Panc1 (cell line): ENCODE data around the gene MCF2L2. TPM values are rescaled to one million over a fixed set of nuclear protein-coding genes. Genes with fewer than 3 reads are reported as not detected.

ENCODE experiments used
- ATAC-seq: fragments of 200-7000 bp; cut with Tn5 transposase; 2 replicates; pipeline ENCODE4 v1.9.1; 2020; ENCODE audit warnings: mild to moderate bottlenecking, moderate library complexity
- BruUV-seq: library from RNA; stranded (reverse); fragments of 400-500 nt; replicated peaks from 2 replicates; lab custom pipeline; 2021; lab: Mats Ljungman, UMichigan
- CTCF ChIA-PET: fragments of 300-600 bp; sonication (Branson Sonifier 250); formaldehyde crosslinking; loops from one replicate; lab custom pipeline; 2022; ENCODE audit warnings: antibody characterized with exemption; lab: Charles Lee
- POLR2A ChIA-PET: fragments of 300-600 bp; sonication (Branson Sonifier 250); formaldehyde crosslinking; loops from one replicate; lab custom pipeline; 2022; ENCODE audit warnings: antibody characterized with exemption; lab: Charles Lee
- DNase-seq: peaks from one replicate; pipeline ENCODE4 v3.0.0-alpha.2; 2010; ENCODE audit warnings: low read depth, low spot score
- H3K27ac ChIP-seq: 2 replicates; pipeline ENCODE4 v1.5.1; 2011; ENCODE audit warnings: mild to moderate bottlenecking, low read length, inconsistent platforms
- H3K27me3 ChIP-seq: fragments of 200-500 bp; sonication (Bioruptor generic); 2 replicates; pipeline ENCODE4 v1.6.0; 2014; ENCODE audit warnings: low read length, inconsistent platforms; ENCODE audit not compliant: control insufficient read depth, insufficient read depth
- H3K36me3 ChIP-seq: fragments of 200-500 bp; sonication (Bioruptor generic); 2 replicates; pipeline ENCODE4 v1.5.1; 2014; ENCODE audit warnings: inconsistent platforms, mild to moderate bottlenecking, low read length, moderate library complexity; ENCODE audit not compliant: control insufficient read depth, insufficient read depth
- H3K4me1 ChIP-seq: 2 replicates; pipeline ENCODE4 v1.5.1; 2011; ENCODE audit warnings: inconsistent platforms, mild to moderate bottlenecking, low read length, moderate library complexity; ENCODE audit not compliant: control insufficient read depth, insufficient read depth
- H3K4me3 ChIP-seq, 2 experiments: 2 replicates each; pipeline ENCODE4 v1.5.1; 2011 to 2012; ENCODE audit warnings: low read depth in 2 of 2, low read length in 2 of 2, mild to moderate bottlenecking in 2 of 2, inconsistent platforms in 1 of 2, moderate library complexity in 1 of 2
- H3K9me3 ChIP-seq: fragments of 200-500 bp; sonication (Bioruptor generic); 2 replicates; pipeline ENCODE4 v1.5.1; 2014; ENCODE audit warnings: low read depth, mild to moderate bottlenecking, inconsistent platforms, low read length, moderate library complexity; ENCODE audit not compliant: control insufficient read depth, insufficient read depth
- CTCF ChIP-seq: fragments of 450-650 bp; IDR thresholded peaks from 2 replicates; pipeline ENCODE4 v1.5.1; 2017; ENCODE audit warnings: mild to moderate bottlenecking
- POLR2AphosphoS5 ChIP-seq: IDR thresholded peaks from 2 replicates; pipeline ENCODE4 v1.6.1; 2012; ENCODE audit warnings: mild to moderate bottlenecking, low read depth, low read length, moderate library complexity
- REST ChIP-seq, 2 experiments: IDR thresholded peaks; 2 replicates each; pipeline ENCODE4 v1.6.1; 2011 to 2012; ENCODE audit warnings: low read depth in 2 of 2, control low read depth in 1 of 2, low read length in 1 of 2, mild to moderate bottlenecking in 1 of 2, moderate library complexity in 1 of 2; ENCODE audit not compliant: insufficient read depth in 1 of 2
- SIN3A ChIP-seq: IDR thresholded peaks from 2 replicates; pipeline ENCODE4 v1.6.1; 2012; ENCODE audit warnings: low read depth, mild to moderate bottlenecking, low read length, moderate library complexity, borderline replicate concordance; ENCODE audit not compliant: insufficient read depth
- TCF7L2 ChIP-seq: IDR thresholded peaks from 2 replicates; pipeline ENCODE4 v1.6.1; 2011; ENCODE audit warnings: mild to moderate bottlenecking, low read depth, low read length, inconsistent platforms
- in situ Hi-C: cut with HindIII; loops from 2 replicates; pipeline ENCODE4 v1.10.0; 2016; ENCODE audit warnings: low sequenced_read_pairs, low pct_unique_long_range_greater_than_20kb
- intact Hi-C: fragments of 100-400 bp; cut with micrococcal nuclease; formaldehyde crosslinking; loops from one replicate; pipeline ENCODE4 v1.10.0; 2022; ENCODE audit not compliant: unreplicated experiment
- total RNA-seq: library from RNA; stranded (reverse); gene quantifications from one replicate; pipeline ENCODE4 v1.2.1, GENCODE V29; 2021; ENCODE audit not compliant: unreplicated experiment

The MCF2L2 gene
- total RNA-seq, 1 experiment from 2014 or later: 1.0 TPM

GRCh38 chr3:183411216-183411922 is 17.1 kb downstream of the MCF2L2 start:
- peaks cover 3% of the 10 kb centered on the region; the same call in 1 of the 2 replicates for H3K4me1 ChIP-seq
- DNase-seq (no peak), ATAC-seq (no peak)
- no TSS peak for BruUV-seq
- in situ Hi-C loops: no loop called here
- no peak for TF ChIP-seq CTCF
- no peak for TF ChIP-seq SIN3A
- no peak for TF ChIP-seq POLR2AphosphoS5
- no peak for TF ChIP-seq TCF7L2
- TF ChIP-seq REST (IDR thresholded peaks at IDR 0.05; ENCODE audit: insufficient read depth in 1 of 2, low read depth in 2 of 2, low read length in 1 of 2): no peak
- no peaks in the 10 kb centered on the region; the same call in 1 of the 2 replicates for H3K27me3 ChIP-seq
- no peaks in the 10 kb centered on the region for H3K36me3 ChIP-seq
- H3K27ac ChIP-seq: no peak overlapping the region
- no peaks in the 10 kb centered on the region for H3K9me3 ChIP-seq
- ChIA-PET CTCF (interaction anchor here (0.6 kb wide), 2 partner anchors 134 to 356 kb away, joined by 3 to 4 read pairs; no protein-coding TSS in a partner anchor), POLR2A (interaction anchor here (0.6 kb wide), 1 partner anchor 423 kb away, joined by 3 read pairs; no protein-coding TSS in a partner anchor)
- intact Hi-C loops: no loop called here
- no peak overlapping the region for H3K4me3 ChIP-seq

GRCh38 chr3:183410759-183411158 is 17.7 kb downstream of the MCF2L2 start:
- intact Hi-C loops: no loop called here
- ATAC-seq (no peak), DNase-seq (no peak)
- POLR2A ChIA-PET: interaction anchor here (0.5 to 0.6 kb wide), 2 partner anchors 323 to 423 kb away, joined by 3 to 6 read pairs; no protein-coding TSS in a partner anchor
- Histone ChIP-seq H3K36me3 (no peaks in the 10 kb centered on the region), H3K9me3 (no peaks in the 10 kb centered on the region), H3K4me3 (no peak overlapping the region), H3K4me1 (peaks cover 3% of the 10 kb centered on the region; the same call in 1 of the 2 replicates), H3K27me3 (no peaks in the 10 kb centered on the region; the same call in 1 of the 2 replicates), H3K27ac (no peak overlapping the region)
- BruUV-seq: no TSS peak
- TF ChIP-seq REST (IDR thresholded peaks at IDR 0.05; ENCODE audit: insufficient read depth in 1 of 2, low read depth in 2 of 2, low read length in 1 of 2) (no peak), CTCF (no peak), TCF7L2 (no peak), SIN3A (no peak), POLR2AphosphoS5 (no peak)
- CTCF ChIA-PET: interaction anchor here (0.6 kb wide), 2 partner anchors 135 to 356 kb away, joined by 3 to 4 read pairs; no protein-coding TSS in a partner anchor
- in situ Hi-C loops: no loop called here
